NCI-H2196 (cell line): ENCODE data around the gene IQCH.
A peak's percentile ranks its signal among the peaks of the same experiment; 100 is the strongest.

Experiments used
- DNase-seq: peaks from one replicate; lab custom pipeline; 2025; ENCODE audit not compliant: unreplicated experiment; lab: John Stamatoyannopoulos, UW

IQCH gene

DNA sequence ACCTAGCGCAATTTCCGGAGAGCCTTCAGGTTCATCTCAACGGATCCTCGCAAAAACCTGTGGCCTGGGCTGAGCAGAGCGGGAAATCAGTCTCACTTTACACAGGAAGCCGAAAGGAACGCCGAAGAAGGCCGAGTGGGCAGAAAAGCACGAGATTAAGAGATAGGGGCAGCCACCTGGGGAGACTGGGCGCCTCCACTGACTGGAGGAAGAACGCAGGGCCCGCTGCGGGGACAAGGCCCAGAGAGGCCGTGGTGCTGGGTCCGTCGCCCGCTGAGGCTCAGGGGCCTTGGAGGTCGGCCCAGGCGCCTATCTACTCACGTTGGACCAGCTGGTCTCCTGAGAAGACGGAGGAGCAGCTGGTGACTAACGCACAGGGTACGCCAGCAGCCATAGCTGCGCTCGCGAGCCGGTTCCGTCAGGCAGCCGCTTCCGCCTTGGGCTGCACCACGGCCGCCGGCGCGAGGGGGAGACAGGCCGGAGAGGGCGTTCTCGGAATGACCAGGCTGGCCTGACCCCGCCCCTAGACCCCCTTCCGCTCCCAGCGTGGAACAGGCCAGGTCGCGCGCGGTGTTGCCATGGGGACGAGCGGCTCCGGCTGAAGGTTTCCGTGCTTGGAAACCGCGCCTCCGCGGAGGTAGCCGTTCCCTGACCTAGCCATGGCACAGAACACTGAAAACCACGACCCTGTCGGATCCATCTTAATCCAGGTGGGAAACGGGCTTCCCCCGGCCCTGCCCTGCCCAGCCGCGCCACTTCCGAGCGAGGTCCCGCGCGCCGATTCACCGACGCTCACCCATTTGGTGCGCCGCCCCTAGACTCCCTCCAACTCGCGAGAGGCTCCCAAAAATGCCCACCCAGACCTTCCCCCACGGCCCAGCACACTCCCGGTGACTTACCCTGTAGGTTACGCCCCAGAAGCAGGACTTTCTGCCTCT is at the start of gene IQCH, which contains the start of gene AAGAB:
Gene IQCH (plus strand): TSS at position 549 of the 938 bp plus-strand sequence. CDS start 111 bp downstream, at position 660.
Gene AAGAB (minus strand): TSS at position 424 of the 938 bp plus-strand sequence. CDS start 30 bp downstream, at position 394.
- peak; percentile 89 for DNase-seq

DNA sequence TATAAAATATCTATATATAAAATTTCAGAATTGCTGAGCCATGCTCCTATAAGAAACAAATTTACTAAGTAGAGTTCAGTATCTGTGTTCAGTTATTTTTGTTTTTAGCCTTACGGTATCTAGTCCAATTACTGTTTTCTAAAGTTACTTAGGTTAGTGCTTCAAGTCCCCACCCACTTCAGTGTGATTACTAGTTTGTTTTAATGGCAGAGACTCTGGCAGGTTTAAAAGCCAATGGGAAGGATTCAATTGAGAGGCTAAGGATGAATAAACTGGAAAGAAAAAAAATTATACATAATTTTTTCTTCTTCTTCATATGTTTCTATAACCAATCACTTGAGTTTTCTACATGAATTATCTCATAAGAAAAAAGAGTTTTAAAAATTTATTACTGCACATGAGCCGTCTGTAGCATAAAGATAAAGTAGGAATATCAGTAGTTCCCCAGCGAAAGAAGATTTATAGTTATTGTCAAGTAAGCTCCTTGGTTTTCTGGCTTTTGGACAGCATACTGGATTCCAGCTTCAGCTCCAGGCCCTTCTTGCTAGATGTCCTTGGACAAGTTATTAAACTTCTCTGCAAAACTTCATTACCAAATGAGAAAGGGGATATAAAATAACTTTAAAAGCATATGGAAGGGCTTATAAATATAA is 46.9 kb upstream of the IQCH start:
- DNase-seq, result no peak

DNA sequence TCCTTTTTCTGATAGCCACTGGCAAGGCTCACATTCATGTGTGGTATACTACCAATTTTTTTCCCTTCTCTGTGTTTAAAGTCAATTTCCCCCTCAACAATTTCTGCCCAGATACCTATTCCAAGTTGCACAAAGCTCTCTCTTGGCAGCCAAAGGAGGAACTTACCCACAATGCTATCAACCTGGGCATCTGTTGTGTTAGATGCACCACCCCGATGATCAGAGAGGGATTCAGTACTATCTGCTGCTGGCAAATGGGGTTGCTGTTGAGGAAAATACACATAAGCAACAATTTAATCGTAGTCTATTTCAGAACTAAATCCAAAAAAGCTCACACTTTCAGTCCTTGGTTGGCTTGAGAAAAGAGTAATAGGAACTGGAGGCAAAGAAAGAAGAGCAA is 46.2 kb upstream of the IQCH start:
- no peak for DNase-seq

DNA sequence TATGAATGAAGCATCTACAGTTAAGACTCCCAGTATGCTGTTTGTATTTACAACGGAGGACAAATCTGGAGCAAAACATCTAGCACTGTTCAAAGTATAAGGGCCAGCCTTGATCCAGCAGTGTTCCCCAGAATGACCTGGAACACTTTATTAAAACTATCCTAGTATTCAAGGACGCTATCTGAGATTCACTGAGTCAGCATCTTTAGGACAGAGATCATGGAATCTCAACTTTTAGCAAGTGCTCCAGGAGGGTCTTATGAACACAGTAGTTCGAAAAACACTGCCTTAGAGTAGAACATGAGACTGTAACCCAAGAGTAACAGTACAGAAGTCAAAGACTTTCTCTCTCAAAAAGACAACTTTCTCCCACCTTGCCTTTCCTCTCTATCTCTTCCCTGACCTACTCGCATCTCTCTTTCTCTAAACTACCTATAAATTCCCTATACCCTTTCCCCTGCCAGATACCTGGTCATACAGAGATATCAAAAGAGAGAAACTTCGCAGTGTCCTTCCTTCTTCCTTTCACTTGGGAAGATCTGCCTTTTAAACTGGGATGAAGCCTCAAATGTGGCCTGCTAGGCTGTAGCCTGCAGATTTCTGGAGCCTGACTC is 43.9 kb upstream of the IQCH start:
- no peak for DNase-seq

DNA sequence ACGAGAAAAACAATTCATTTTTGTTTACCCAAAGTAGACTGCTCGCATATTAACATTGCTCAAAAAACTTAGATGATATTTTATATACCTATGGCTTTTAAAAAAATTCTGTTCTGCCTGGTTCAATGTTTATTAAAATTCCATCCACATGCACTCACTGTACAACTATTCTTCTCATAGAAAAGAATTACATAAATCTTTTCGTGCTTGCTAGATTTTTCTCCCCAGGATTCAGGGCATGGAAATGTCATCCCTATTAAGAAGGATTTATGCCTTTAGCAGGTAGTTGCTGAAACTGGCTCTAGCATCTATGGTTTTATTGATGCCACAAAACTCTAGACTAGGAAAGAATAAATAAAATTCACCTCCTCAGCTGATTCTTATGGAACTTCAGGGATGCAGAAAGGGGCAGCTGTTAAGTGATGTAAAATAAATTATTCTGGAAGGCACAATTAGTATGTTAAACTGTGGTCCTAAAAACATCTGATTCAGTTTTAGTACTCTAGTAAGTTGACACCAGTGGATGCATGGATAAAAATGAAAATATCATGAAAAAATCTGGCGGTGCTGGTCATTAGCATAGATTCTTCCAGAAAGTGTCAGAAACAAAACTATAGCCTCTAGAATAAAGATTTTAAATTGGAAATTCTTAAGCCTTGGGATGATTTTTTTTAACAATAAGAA is 41.8 kb upstream of the IQCH start:
- no peak for DNase-seq

DNA sequence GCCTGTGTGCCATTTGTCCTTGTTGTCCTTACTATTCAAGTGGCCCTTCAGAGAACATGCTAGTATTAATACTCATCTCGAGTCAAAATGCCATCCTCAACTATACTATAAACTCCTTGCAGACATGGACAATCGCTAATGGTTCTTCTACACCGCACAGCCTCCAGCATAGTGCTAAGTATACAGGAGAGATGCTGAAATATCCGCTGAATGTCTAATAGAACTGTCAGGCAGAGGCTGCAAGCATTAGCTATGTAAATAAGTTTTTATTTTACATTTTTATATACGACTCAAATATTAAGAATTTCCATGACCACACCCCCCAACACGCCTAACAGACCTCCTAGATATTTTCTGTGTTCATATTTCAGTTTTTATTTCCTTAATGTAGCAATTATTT is 39.5 kb upstream of the IQCH start:
- DNase-seq, result no peak

DNA sequence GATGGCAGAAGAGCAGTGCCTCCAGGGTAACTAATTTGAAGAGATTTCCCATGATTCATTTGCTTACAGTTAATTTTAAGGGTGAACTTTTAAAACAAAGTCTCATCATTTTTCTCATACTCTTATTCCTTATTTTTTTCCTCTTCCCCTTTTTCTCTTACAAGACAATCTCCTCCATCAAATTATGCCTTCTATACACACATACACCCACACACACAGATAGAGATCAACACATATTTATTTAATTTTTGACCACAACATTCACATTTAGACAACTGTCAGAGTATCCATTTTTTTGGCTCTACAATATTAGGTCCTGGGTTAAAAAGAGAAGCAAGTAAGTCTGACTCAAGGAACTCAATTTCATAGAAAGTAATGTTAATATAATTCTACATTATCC is 37.7 kb upstream of the IQCH start:
- no peak for DNase-seq

DNA sequence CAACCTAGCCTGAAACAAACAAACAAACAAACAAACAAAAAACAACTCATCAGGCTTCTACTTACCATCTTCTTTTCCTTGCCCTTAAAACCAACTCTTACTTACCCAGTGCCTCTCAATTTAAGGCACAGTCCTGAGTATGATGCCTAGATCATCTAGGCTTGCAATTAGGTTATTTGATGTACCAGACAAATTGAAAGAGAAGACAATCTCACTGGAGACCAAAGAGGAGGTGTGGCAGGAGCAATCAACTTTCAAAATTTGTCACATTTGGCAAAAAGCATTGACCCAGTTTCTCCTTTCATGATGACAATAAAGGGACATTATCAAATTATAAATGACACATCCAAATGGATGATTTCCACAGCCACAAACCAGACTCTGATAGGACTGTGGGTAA is 36.2 kb upstream of the IQCH start:
- DNase-seq, result no peak

DNA sequence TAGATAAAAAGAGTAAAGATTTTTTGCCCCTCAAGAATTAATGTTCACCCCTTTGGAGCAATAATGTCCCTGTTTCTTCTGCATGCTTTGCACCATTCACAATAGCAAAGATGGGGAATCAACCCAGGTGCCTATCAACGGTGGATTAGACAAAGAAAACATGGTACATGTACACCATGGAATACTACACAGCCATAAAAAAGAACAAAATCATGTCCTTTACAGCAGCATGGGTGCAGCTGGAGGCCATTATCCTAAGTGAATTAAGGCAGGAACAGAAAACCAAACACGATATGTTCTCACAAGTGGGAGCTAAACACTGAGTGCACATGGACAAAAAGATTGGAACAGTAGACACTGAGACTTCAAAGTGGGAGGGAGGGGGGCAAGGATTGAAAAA is 35.3 kb upstream of the IQCH start:
- no peak for DNase-seq

DNA sequence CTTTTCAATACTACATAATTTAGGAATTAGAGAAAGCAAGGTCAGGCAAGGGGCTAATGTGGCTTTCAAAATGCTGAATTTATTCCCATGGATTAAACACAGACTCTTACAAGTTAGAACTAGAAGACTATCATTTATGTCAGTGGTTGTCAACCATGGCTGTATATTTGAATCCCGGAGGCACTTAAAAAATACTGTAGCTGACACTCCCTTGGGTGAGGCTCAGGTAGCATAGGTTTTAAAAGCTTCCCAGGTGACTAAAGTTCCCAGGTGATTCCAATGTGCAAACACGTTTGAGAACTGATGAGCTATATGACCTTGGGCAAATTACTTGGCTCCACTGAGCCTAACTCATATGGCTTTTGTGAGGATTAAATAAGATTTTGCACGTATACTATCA is 29.7 kb upstream of the IQCH start:
- DNase-seq, result no peak

DNA sequence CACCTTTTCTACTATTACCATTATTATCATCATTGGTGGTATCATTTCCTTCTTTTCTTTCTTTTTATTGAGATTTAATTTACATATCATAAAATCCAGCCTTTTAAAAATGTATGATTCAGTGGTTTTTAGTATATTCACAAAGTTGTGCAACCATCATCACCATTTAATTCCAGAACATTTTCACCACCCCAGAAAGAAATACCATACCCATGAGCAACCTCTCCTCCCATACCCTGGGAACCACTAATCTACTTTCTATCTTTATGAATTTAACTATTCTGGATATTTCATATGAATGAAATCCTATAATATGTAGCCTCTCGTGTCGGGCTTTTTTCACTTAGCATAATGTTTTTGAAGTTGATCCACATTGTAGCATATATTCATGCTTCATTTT is 29.2 kb upstream of the IQCH start:
- no peak for DNase-seq

DNA sequence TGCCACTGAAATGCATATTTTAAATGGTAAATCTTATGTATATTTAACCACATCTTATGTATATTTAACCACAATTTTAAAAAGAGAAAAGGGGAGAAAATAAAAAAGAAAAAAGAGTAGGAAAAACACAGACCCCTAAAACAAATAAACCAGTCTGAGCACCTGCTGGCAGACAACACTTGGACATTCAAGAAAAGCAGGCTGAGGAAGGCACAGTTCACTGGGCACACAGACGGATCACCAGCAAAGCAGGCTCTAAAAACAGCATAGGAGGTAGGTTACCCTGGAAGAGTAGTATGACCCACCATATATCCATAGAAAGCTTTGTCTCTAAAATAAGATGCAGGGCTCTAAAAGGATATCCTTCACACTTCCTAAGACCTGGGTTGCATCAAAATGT is 27.2 kb upstream of the IQCH start:
- no peak for DNase-seq

DNA sequence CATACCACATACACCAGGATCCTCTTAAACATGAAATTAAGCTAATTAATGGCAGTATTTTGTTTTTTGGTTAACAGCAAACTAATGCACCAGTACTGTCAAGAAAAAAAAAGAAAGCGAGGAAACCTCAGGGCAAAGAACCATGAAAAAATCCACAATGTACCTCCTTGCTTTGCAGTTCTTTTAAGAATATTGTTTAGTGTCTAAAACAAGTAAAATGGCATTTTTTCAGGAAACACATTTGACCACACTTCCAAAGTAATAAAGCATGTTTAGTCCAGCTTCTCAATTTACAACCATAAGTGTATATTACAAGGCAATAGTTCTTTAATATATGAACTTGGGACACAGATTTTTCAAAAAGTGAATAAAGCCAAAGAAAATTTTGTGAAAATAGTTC is 26.7 kb upstream of the IQCH start:
- DNase-seq, result no peak

DNA sequence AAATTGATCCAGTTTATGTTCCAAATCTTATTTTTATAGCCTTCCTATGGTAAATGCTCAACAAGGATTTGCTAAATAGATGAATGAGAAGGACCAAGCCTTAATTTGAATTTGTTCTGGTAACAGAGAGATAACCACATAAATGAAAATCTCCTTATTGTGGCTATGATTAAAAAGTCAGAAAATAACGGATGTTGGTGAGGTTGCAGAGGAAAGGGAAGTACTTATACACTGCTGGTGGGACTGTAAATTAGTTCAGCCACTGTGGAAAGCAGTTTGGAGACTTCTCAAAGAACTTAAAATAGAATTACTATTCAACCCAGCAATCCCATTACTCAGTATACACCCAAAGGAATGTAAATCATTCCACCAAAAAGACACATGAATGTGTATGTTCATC is 26.3 kb upstream of the IQCH start:
- DNase-seq, result no peak

DNA sequence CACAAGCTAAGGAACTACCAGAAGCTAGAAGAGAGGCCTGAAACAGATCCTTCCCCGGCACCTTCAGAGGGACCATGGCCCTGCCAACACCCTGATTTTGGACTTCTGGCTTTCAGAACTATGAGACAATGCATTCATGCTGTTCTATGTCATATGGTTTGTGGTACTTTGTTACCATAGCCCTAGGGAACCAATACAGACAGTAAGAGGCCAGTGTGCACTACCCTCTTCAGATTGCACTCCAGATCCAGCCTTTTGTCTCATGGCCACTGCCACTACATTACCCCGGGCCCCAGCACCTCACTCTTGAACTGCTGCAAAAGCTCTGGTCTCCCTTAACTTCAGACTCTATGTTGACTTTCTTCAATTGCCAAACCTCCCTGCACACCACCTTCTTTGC is 24.1 kb upstream of the IQCH start:
- no peak for DNase-seq

DNA sequence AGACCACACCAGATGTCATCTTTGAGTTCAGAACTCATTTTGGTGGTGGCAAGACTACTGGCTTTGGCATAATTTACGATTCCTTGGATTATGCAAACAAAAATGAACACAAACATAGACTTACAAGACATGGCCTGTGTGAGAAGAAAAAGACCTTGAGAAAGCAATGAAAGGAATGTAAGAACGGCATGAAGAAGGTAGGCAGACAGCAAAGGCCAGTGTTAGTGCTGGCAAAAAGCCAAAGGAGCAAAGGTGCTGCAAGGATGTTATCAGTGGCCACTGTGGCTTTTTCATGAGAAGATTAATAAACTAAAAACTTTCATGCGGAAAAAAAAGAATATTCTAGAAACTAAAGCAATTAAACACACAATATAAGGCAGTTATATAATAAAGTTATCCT is 22.0 kb upstream of the IQCH start:
- DNase-seq, result no peak

DNA sequence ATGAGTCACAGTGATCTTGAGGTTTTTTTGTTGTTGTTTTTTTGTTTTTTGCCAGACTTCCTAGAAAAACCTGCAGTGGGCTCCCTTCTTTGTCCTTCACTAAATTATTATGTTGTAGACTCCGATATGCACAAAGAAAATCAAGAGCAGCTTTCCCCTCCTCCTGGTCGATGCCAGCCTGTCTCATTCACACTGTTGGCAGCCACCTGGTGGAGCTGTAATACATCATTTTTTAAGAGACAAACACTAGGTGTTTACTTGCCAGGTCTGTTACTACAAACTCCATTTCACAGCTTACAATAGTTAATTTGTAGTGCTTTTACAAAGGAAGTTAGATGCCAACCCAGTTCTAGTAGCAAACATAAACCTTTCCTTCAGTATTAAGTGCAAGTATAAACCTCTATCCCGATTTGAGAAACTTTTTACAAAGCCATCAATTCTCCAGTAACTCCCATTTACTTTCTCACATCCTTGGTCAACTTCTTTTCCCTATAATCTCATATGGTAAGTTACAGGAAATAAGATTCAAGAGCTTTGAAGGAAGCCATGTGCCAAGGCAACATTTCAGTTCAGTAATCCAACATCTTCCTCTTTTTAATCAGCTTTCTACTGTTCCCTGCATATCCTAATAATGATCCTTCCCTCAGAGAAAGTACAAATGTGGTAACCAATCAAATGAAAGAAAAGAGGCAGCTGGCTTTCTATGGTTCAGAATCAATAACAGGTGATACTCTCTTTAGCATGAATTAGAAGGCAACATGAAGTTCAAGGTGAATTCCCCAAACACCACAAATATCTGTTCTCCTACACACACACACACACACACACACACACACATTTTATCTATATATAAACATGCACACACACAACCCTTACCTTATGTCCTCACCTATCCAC is 14.1 kb upstream of the IQCH start:
- DNase-seq, result peak; percentile 32

DNA sequence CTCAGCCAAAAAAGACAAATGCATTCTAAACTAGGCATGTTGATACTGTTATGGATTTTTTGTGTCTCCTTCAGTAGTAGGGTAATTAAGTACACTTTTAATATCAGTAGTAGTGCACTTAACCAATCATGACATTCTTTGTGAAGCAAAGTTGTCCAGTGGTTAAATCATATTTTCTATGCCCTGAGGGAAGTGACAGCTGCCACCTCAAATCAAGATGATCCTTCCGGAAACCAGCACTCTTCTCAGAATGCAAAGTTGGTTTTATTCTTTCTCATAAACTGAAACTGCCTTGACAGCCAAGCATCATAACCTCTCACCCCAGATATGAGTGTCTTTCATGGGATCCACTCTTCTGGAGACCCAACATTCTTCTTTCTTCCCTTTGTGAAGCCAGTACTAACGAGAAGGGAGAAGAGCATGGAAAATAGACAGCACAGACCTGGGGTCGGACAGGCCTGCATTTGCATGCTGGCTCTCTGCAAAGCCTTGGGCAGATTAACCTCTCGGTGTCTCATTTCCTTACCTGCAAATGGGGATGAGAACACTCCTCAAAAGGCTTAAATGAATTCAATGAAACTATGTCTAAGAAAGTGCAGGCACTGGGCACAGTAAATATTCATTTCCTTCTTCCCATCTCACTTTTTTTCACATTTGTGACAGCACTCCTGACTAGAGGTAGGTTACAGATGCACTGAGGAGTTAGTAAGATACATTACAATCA is 13.3 kb upstream of the IQCH start:
- no peak for DNase-seq

DNA sequence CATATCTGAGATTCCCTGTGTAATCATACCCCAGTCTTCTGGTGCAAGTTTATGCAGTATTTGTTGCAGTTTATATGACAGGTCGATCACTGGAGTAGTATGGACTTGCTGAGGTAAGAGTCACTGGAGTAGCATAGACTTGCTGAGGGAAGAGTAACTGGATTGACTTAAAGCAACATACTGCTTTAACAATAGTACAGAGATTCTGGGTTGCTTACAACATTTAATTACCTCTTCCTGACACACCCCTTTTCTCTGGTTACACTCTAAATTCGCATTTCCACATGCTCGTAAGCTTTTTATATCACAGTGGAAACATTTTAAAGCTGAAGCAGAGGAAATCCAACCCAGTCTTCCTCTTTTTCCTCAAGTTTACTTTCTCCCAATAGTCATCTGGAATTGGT is 11.9 kb upstream of the IQCH start:
- no peak for DNase-seq
